SH-SY5Y (cell line): ENCODE measurements around the gene UBE3B.

ENCODE experiments used
- GATA2 ChIP-seq: IDR thresholded peaks from 2 replicates; pipeline ENCODE4 v1.6.1; 2011; ENCODE audit warnings: mild to moderate bottlenecking, low read depth, low read length
- GATA3 ChIP-seq: IDR thresholded peaks from 2 replicates; pipeline ENCODE4 v1.6.1; 2011; ENCODE audit warnings: low read depth, mild to moderate bottlenecking, low read length, moderate library complexity

DNA sequence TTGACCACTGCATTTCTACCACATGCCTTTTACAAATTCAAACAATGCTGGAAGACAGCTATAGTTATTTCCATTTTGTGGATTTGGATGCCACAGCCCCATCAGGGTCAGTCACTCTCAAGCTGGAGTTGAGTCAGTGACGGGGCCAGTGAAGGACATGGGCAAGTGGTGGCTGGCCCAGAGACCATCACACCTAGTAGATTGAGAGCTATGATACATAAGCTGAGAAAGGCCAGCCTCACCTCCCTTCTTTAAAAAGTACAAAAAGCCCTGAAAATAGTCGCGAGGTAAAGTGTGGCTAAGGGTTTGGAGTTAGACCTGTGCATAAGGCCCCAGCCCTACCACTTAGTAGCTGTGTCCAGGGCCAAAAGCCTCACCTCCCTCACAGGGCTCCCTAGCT lies 4.4 kb upstream of the UBE3B start:
- TF ChIP-seq GATA3: no peak
- TF ChIP-seq GATA2: no peak
